NCI-H1694 (cell line): Measurements from ENCODE around the gene GLG1.
"Not testable (repeated sequence)": the region's sequence is repeated elsewhere in the genome, so short reads cannot be mapped to it uniquely, and the experiment has no call there.

Experiments used
- DNase-seq: peaks from one replicate; lab custom pipeline; 2025; lab: John Stamatoyannopoulos, UW

The GLG1 gene

GRCh38 chr16:74606521-74607309 lies at the start of gene GLG1:
TSS of gene GLG1 (minus strand) at chr16:74607114. CDS start at chr16:74607094, 20 bp downstream.
- peak; percentile 27 for DNase-seq

GRCh38 chr16:74654536-74655050 lies 47.7 kb upstream of the GLG1 start:
- no peak for DNase-seq

- DNase-seq = not testable (repeated sequence)
Observed at GRCh38 chr16:74652883-74653282, 46.0 kb upstream of the GLG1 start.

GRCh38 chr16:74652249-74652648 lies 45.3 kb upstream of the GLG1 start:
- no peak for DNase-seq

GRCh38 chr16:74651841-74652240 lies 44.9 kb upstream of the GLG1 start:
- DNase-seq = no peak

- DNase-seq = no peak
Observed at GRCh38 chr16:74650966-74651567, 44.2 kb upstream of the GLG1 start.

- DNase-seq = no peak
Observed at GRCh38 chr16:74649839-74650504, 43.1 kb upstream of the GLG1 start.

GRCh38 chr16:74641969-74642368 lies 35.1 kb upstream of the GLG1 start:
- DNase-seq = no peak

- no peak for DNase-seq
Observed at GRCh38 chr16:74637742-74638453, 31.0 kb upstream of the GLG1 start.

GRCh38 chr16:74635303-74635702 lies 28.4 kb upstream of the GLG1 start:
- no peak for DNase-seq

- no peak for DNase-seq
Observed at GRCh38 chr16:74633686-74634085, 26.8 kb upstream of the GLG1 start.

GRCh38 chr16:74627506-74628220 lies 20.7 kb upstream of the GLG1 start:
- no peak for DNase-seq

- DNase-seq = no peak
Observed at GRCh38 chr16:74626741-74627416, 20.0 kb upstream of the GLG1 start.

GRCh38 chr16:74625500-74626350 lies 18.8 kb upstream of the GLG1 start:
- no peak for DNase-seq

GRCh38 chr16:74623839-74624235 lies 16.9 kb upstream of the GLG1 start:
- no peak for DNase-seq

- peak; percentile 6 for DNase-seq
Observed at GRCh38 chr16:74623214-74623838, 16.4 kb upstream of the GLG1 start.

GRCh38 chr16:74622005-74622404 lies 15.1 kb upstream of the GLG1 start:
- no peak for DNase-seq

- no peak for DNase-seq
Observed at GRCh38 chr16:74617206-74617788, 10.4 kb upstream of the GLG1 start.

GRCh38 chr16:74611721-74612120 lies 4.8 kb upstream of the GLG1 start:
- DNase-seq = no peak
